ENCODE measurements around the gene YY2. TPM values are rescaled to one million over a fixed set of nuclear protein-coding genes. Genes with fewer than 3 reads are reported as not detected.

Gene YY2
- total and polyA plus RNA-seq, 2 donors (not counting 1 experiment from before 2014, with no cell fraction given), result 1.5 to 2.8 TPM

GRCh38 chrX:21875013-21875412, 19.2 kb downstream of the YY2 start:
- Histone ChIP-seq H3K9me3 (ENCODE audit: control insufficient read depth, insufficient read depth, low read depth, low read length) (no peaks in the 10 kb centered on the region), H3K4me2 (ENCODE audit: extremely low read depth, insufficient read depth, low read length) (no peak overlapping the region), H2AFZ (ENCODE audit: low read length) (no peak overlapping the region), H3K27ac (ENCODE audit: insufficient read depth, low read length) (no peak overlapping the region), H3K9ac (ENCODE audit: insufficient read depth, low read length) (no peak overlapping the region), H3K4me1 (ENCODE audit: control insufficient read depth, extremely low read depth, insufficient read depth, low read length) (no peaks in the 10 kb centered on the region), H4K20me1 (ENCODE audit: control insufficient read depth, extremely low read depth, insufficient read depth, low read length) (no peaks in the 10 kb centered on the region), H3K79me2 (ENCODE audit: control insufficient read depth, insufficient read depth, low read length) (no peaks in the 10 kb centered on the region), H3K4me3 (replicated peaks in 1 of 4; ENCODE audit: control extremely low read depth in 1 of 4, insufficient read depth in 1 of 4, low read depth in 3 of 4, low read length in 4 of 4) (no peak overlapping the region), H3K27me3 (ENCODE audit: control insufficient read depth, insufficient read depth, low read length) (no peaks in the 10 kb centered on the region), H3K36me3 (ENCODE audit: control insufficient read depth, insufficient read depth, low read length) (no peaks in the 10 kb centered on the region)
- DNase-seq (ENCODE audit: low read depth in 2 of 2), result no peak
- TF ChIP-seq EZH2 (IDR thresholded peaks at IDR 0.05; ENCODE audit: low read length, missing control alignments) (no peak), CTCF (conservative IDR thresholded peaks at IDR 0.05 in 1 of 2, IDR thresholded peaks at IDR 0.05 in 1 of 2; ENCODE audit: low read depth in 1 of 2, low read length in 2 of 2) (no peak)

- DNase-seq (ENCODE audit: low read depth in 2 of 2), result no peak
- H2AFZ ChIP-seq (ENCODE audit: low read length), result no peak overlapping the region
- no peaks in the 10 kb centered on the region for H3K36me3 ChIP-seq (ENCODE audit: control insufficient read depth, insufficient read depth, low read length)
- H3K4me1 ChIP-seq (ENCODE audit: control insufficient read depth, extremely low read depth, insufficient read depth, low read length), result peaks cover 2% of the 10 kb centered on the region
- no peak for TF ChIP-seq EZH2 (IDR thresholded peaks at IDR 0.05; ENCODE audit: low read length, missing control alignments)
- no peak for TF ChIP-seq CTCF (conservative IDR thresholded peaks at IDR 0.05 in 1 of 2, IDR thresholded peaks at IDR 0.05 in 1 of 2; ENCODE audit: low read depth in 1 of 2, low read length in 2 of 2)
- no peaks in the 10 kb centered on the region for H4K20me1 ChIP-seq (ENCODE audit: control insufficient read depth, extremely low read depth, insufficient read depth, low read length)
- no peak overlapping the region for H3K27ac ChIP-seq (ENCODE audit: insufficient read depth, low read length)
- H3K9ac ChIP-seq (ENCODE audit: insufficient read depth, low read length), result no peak overlapping the region
- no peak overlapping the region for H3K4me3 ChIP-seq (replicated peaks in 1 of 4; ENCODE audit: control extremely low read depth in 1 of 4, insufficient read depth in 1 of 4, low read depth in 3 of 4, low read length in 4 of 4)
- H3K9me3 ChIP-seq (ENCODE audit: control insufficient read depth, insufficient read depth, low read depth, low read length), result no peaks in the 10 kb centered on the region
- no peaks in the 10 kb centered on the region for H3K79me2 ChIP-seq (ENCODE audit: control insufficient read depth, insufficient read depth, low read length)
- H3K27me3 ChIP-seq (ENCODE audit: control insufficient read depth, insufficient read depth, low read length), result no peaks in the 10 kb centered on the region
- no peak overlapping the region for H3K4me2 ChIP-seq (ENCODE audit: extremely low read depth, insufficient read depth, low read length)
Observed at GRCh38 chrX:21881881-21882574, 26.2 kb downstream of the YY2 start.

- no peak overlapping the region for H2AFZ ChIP-seq (ENCODE audit: low read length)
- H4K20me1 ChIP-seq (ENCODE audit: control insufficient read depth, extremely low read depth, insufficient read depth, low read length), result no peaks in the 10 kb centered on the region
- peaks cover 2% of the 10 kb centered on the region for H3K4me1 ChIP-seq (ENCODE audit: control insufficient read depth, extremely low read depth, insufficient read depth, low read length)
- no peaks in the 10 kb centered on the region for H3K79me2 ChIP-seq (ENCODE audit: control insufficient read depth, insufficient read depth, low read length)
- no peak for DNase-seq (ENCODE audit: low read depth in 2 of 2)
- no peak overlapping the region for H3K4me3 ChIP-seq (replicated peaks in 1 of 4; ENCODE audit: control extremely low read depth in 1 of 4, insufficient read depth in 1 of 4, low read depth in 3 of 4, low read length in 4 of 4)
- H3K27ac ChIP-seq (ENCODE audit: insufficient read depth, low read length), result no peak overlapping the region
- H3K4me2 ChIP-seq (ENCODE audit: extremely low read depth, insufficient read depth, low read length), result no peak overlapping the region
- no peaks in the 10 kb centered on the region for H3K9me3 ChIP-seq (ENCODE audit: control insufficient read depth, insufficient read depth, low read depth, low read length)
- no peaks in the 10 kb centered on the region for H3K36me3 ChIP-seq (ENCODE audit: control insufficient read depth, insufficient read depth, low read length)
- H3K9ac ChIP-seq (ENCODE audit: insufficient read depth, low read length), result no peak overlapping the region
- TF ChIP-seq EZH2 (IDR thresholded peaks at IDR 0.05; ENCODE audit: low read length, missing control alignments), result no peak
- no peak for TF ChIP-seq CTCF (conservative IDR thresholded peaks at IDR 0.05 in 1 of 2, IDR thresholded peaks at IDR 0.05 in 1 of 2; ENCODE audit: low read depth in 1 of 2, low read length in 2 of 2)
- no peaks in the 10 kb centered on the region for H3K27me3 ChIP-seq (ENCODE audit: control insufficient read depth, insufficient read depth, low read length)
Observed at GRCh38 chrX:21883258-21883657, 27.5 kb downstream of the YY2 start.

Measured in fibroblast of lung (primary cell).